ENCODE data around the gene MEIKIN. TPM values are rescaled to one million over a fixed set of nuclear protein-coding genes. Genes with fewer than 3 reads are reported as not detected.

Gene MEIKIN
- 1 to 10 TPM in 1 of 2 donors, not detected in 1; 5.6 TPM for total RNA-seq

GRCh38 chr5:131945551-131946168, at the start of gene MEIKIN:
MEIKIN (minus strand) TSS chr5:131945663; CDS start chr5:131945505, 158 bp downstream.
- H3K27me3 ChIP-seq (replicated peaks; ENCODE audit: insufficient read depth): no peaks in the 10 kb centered on the region
- H3K27ac ChIP-seq: no peak within 1 kb of the TSS
- H3K9me3 ChIP-seq: no peaks in the 10 kb centered on the region
- H3K4me3 ChIP-seq: no peak within 1 kb of the TSS
- intact Hi-C loops (cut with DNase I): no loop called here
- no peaks in the 10 kb centered on the region for H3K36me3 ChIP-seq
- no peaks in the 10 kb centered on the region for H3K4me1 ChIP-seq (replicated peaks)
- 87% methylated on average over 24 of the region's 24 CpGs for WGBS
- TF ChIP-seq POLR2A (IDR thresholded peaks at IDR 0.05) (no peak), CTCF (IDR thresholded peaks at IDR 0.05) (no peak), POLR2AphosphoS5 (IDR thresholded peaks at IDR 0.05) (no peak)
- DNase-seq (ENCODE audit: low spot score): no peak

- no peak overlapping the region for H3K27ac ChIP-seq
- intact Hi-C loops (cut with DNase I): no loop called here
- WGBS: 86% methylated on average over 7 of the region's 7 CpGs
- H3K4me3 ChIP-seq: no peak overlapping the region
- H3K27me3 ChIP-seq (replicated peaks; ENCODE audit: insufficient read depth): no peaks in the 10 kb centered on the region
- TF ChIP-seq POLR2A (IDR thresholded peaks at IDR 0.05): no peak
- no peak for DNase-seq (ENCODE audit: low spot score)
- no peaks in the 10 kb centered on the region for H3K36me3 ChIP-seq
- H3K9me3 ChIP-seq: no peaks in the 10 kb centered on the region
- no peaks in the 10 kb centered on the region for H3K4me1 ChIP-seq (replicated peaks)
These were observed 49.2 kb upstream of the MEIKIN start for GRCh38 chr5:131994533-131995226.

GRCh38 chr5:131994090-131994489, 48.6 kb upstream of the MEIKIN start:
- no peak for DNase-seq (ENCODE audit: low spot score)

GRCh38 chr5:131993676-131994075, 48.2 kb upstream of the MEIKIN start:
- WGBS: 90% methylated on average over 4 of the region's 4 CpGs
- H3K9me3 ChIP-seq: no peaks in the 10 kb centered on the region
- H3K4me1 ChIP-seq (replicated peaks): no peaks in the 10 kb centered on the region
- DNase-seq (ENCODE audit: low spot score): no peak
- H3K27ac ChIP-seq: no peak overlapping the region
- no peaks in the 10 kb centered on the region for H3K27me3 ChIP-seq (replicated peaks; ENCODE audit: insufficient read depth)
- TF ChIP-seq POLR2A (IDR thresholded peaks at IDR 0.05) (no peak), POLR2AphosphoS5 (IDR thresholded peaks at IDR 0.05) (no peak), CTCF (IDR thresholded peaks at IDR 0.05) (no peak)
- no peak overlapping the region for H3K4me3 ChIP-seq
- intact Hi-C loops (cut with DNase I): no loop called here
- no peaks in the 10 kb centered on the region for H3K36me3 ChIP-seq

More at GRCh38 chr5:131994090-131994489, 48.6 kb upstream of the MEIKIN start:
- TF ChIP-seq POLR2AphosphoS5 (IDR thresholded peaks at IDR 0.05): no peak
- TF ChIP-seq CTCF (IDR thresholded peaks at IDR 0.05): no peak
- TF ChIP-seq POLR2A (IDR thresholded peaks at IDR 0.05): no peak
- no peaks in the 10 kb centered on the region for H3K4me1 ChIP-seq (replicated peaks)
- no peak overlapping the region for H3K27ac ChIP-seq
- H3K4me3 ChIP-seq: no peak overlapping the region
- H3K36me3 ChIP-seq: no peaks in the 10 kb centered on the region
- no peaks in the 10 kb centered on the region for H3K27me3 ChIP-seq (replicated peaks; ENCODE audit: insufficient read depth)
- H3K9me3 ChIP-seq: no peaks in the 10 kb centered on the region
- intact Hi-C loops (cut with DNase I): no loop called here
- 95% methylated on average over 6 of the region's 7 CpGs for WGBS

GRCh38 chr5:131992370-131992769, 46.9 kb upstream of the MEIKIN start:
- intact Hi-C loops (cut with DNase I): no loop called here
- H3K9me3 ChIP-seq: no peaks in the 10 kb centered on the region
- no peak for DNase-seq (ENCODE audit: low spot score)
- H3K4me3 ChIP-seq: no peak overlapping the region
- H3K4me1 ChIP-seq (replicated peaks): no peaks in the 10 kb centered on the region
- no peak overlapping the region for H3K27ac ChIP-seq
- 85% methylated on average over 5 of the region's 5 CpGs for WGBS
- TF ChIP-seq POLR2AphosphoS5 (IDR thresholded peaks at IDR 0.05) (no peak), CTCF (IDR thresholded peaks at IDR 0.05) (no peak), POLR2A (IDR thresholded peaks at IDR 0.05) (no peak)
- H3K36me3 ChIP-seq: no peaks in the 10 kb centered on the region
- H3K27me3 ChIP-seq (replicated peaks; ENCODE audit: insufficient read depth): no peaks in the 10 kb centered on the region
